Peyer's patch (tissue), 4 donors: ENCODE results near the gene CDK19. TPM values are rescaled to one million over a fixed set of nuclear protein-coding genes. Genes with fewer than 3 reads are reported as not detected.

Experiments used
- DNase-seq, 3 donors: peaks; one replicate each; pipeline ENCODE4 v3.0.0-alpha.2; 2017 to 2019
- H3K27ac ChIP-seq, 4 donors: fragments of 200-600 bp; sonication (generic); one replicate each; pipeline ENCODE4 v1.5.1; 2016 to 2019
- H3K27me3 ChIP-seq, 2 donors: fragments of 200-600 bp; sonication (generic); one replicate each; pipeline ENCODE4 v1.5.1; 2019
- H3K36me3 ChIP-seq, 3 donors: fragments of 200-600 bp; sonication (generic); one replicate each; pipeline ENCODE4 v1.5.1; 2016 to 2019
- H3K4me1 ChIP-seq, 4 donors: fragments of 200-600 bp; sonication (generic); one replicate each; pipeline ENCODE4 v1.5.1; 2016 to 2019
- H3K4me3 ChIP-seq, 4 donors: fragments of 200-600 bp; sonication (generic); 1 replicate in 3 of 4; 2 replicates in 1 of 4; pipeline ENCODE4 v1.5.1; 2016 to 2019; ENCODE audit warnings: mild to moderate bottlenecking in 1 of 4
- H3K9me3 ChIP-seq, 4 donors: fragments of 200-600 bp; sonication (generic); one replicate each; pipeline ENCODE4 v1.5.1; 2016 to 2019; ENCODE audit warnings: mild to moderate bottlenecking in 1 of 4
- CTCF ChIP-seq, 6 experiments: fragments of 450-650 bp in 4 of 6; fragments of 200-600 bp in 2 of 6; sonication (generic) in 1 of 6; IDR thresholded peaks; one replicate each; pipeline ENCODE4 v1.5.1; 2017 to 2019; ENCODE audit warnings: antibody characterized with exemption in 6 of 6, mild to moderate bottlenecking in 3 of 6, moderate library complexity in 1 of 6
- POLR2A ChIP-seq, 2 donors: fragments of 450-650 bp; IDR thresholded peaks; one replicate each; pipeline ENCODE4 v1.5.1; 2017; ENCODE audit warnings: antibody characterized with exemption in 2 of 2, mild to moderate bottlenecking in 2 of 2, moderate library complexity in 2 of 2
- total RNA-seq, 4 donors: library from RNA; depleted of rRNA; stranded (reverse); fragments of >200 nt; gene quantifications; one replicate each; pipeline ENCODE4 v1.1.0, GENCODE V29; 2016

CDK19 gene
- total RNA-seq, 4 donors from 2014 or later = 10.5 to 14.6 (median 12.9) TPM

GRCh38 chr6:110799655-110800054 is 15.6 kb downstream of the CDK19 start:
- H3K27me3 ChIP-seq = no peaks in the 10 kb centered on the region
- H3K27ac ChIP-seq = no peak overlapping the region
- H3K4me3 ChIP-seq = no peak overlapping the region
- H3K9me3 ChIP-seq = no peaks in the 10 kb centered on the region
- H3K36me3 ChIP-seq = no peaks in the 10 kb centered on the region
- no peak for TF ChIP-seq CTCF (IDR thresholded peaks at IDR 0.05)
- no peak for TF ChIP-seq POLR2A (IDR thresholded peaks at IDR 0.05)
- H3K4me1 ChIP-seq = no peaks in the 10 kb centered on the region
- DNase-seq = no peak

- DNase-seq = no peak
Observed at GRCh38 chr6:110799189-110799588, 16.1 kb downstream of the CDK19 start.

DNA sequence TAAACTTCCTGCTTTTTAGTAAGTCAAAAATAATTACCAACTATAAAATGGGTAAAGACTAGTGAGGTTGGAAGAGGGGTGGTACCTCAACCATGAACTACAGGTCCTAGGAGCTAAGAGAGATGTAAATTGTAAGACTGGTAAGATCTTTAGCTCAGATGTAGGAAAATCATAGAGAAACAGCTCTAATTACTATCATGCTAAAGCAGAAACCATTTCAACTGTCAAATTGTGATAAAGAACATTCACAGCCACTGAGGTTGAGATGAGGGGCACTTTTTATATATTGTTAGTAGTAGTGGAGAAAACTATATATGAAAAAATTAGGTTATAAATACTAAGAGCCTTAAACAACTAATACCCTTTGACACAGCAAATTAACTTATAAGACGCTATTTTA is 20.0 kb downstream of the CDK19 start:
- no peak overlapping the region for H3K27ac ChIP-seq

More at GRCh38 chr6:110799189-110799588, 16.1 kb downstream of the CDK19 start:
- Histone ChIP-seq H3K27ac (no peak overlapping the region), H3K27me3 (no peaks in the 10 kb centered on the region), H3K4me1 (no peaks in the 10 kb centered on the region), H3K9me3 (no peaks in the 10 kb centered on the region), H3K4me3 (no peak overlapping the region), H3K36me3 (no peaks in the 10 kb centered on the region)
- no peak for TF ChIP-seq CTCF (IDR thresholded peaks at IDR 0.05)
- no peak for TF ChIP-seq POLR2A (IDR thresholded peaks at IDR 0.05)

DNA sequence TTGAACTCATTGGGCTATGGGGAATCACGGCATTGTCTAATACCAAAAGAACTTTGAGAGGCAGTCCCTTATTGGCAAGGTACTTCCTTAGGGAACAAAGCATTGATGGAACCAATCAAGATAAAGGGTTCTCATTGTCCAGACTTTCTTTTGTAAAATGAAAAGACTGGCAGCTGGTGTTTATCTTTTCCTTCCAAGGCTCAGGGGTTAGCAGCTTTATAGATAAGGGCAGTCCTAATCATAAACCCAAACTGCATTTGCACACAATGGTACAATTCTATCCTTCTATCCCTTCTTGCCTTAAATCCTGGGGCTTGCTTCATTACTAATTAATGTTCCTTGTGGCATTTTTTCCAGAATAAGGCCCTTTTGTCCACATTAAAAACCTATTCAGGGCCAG is 28.6 kb downstream of the CDK19 start:
- Histone ChIP-seq H3K27me3 (no peaks in the 10 kb centered on the region), H3K4me1 (no peaks in the 10 kb centered on the region), H3K9me3 (peaks cover 0 to 7% (median 0%) of the 10 kb centered on the region in 4 donors), H3K4me3 (no peak overlapping the region), H3K27ac (no peak overlapping the region), H3K36me3 (no peaks in the 10 kb centered on the region)
- no peak for DNase-seq
- TF ChIP-seq CTCF (IDR thresholded peaks at IDR 0.05) = no peak
- TF ChIP-seq POLR2A (IDR thresholded peaks at IDR 0.05) = no peak

More for the DNA sequence above, 20.0 kb downstream of the CDK19 start:
- TF ChIP-seq CTCF (IDR thresholded peaks at IDR 0.05) (no peak), POLR2A (IDR thresholded peaks at IDR 0.05) (no peak)
- no peak for DNase-seq
- no peaks in the 10 kb centered on the region for H3K36me3 ChIP-seq
- H3K9me3 ChIP-seq = no peaks in the 10 kb centered on the region
- no peaks in the 10 kb centered on the region for H3K4me1 ChIP-seq
- H3K4me3 ChIP-seq = no peak overlapping the region
- no peaks in the 10 kb centered on the region for H3K27me3 ChIP-seq

- no peak for DNase-seq
- Histone ChIP-seq H3K36me3 (no peaks in the 10 kb centered on the region), H3K4me1 (no peaks in the 10 kb centered on the region), H3K27ac (no peak overlapping the region), H3K9me3 (peaks cover 0 to 7% (median 0%) of the 10 kb centered on the region in 4 donors), H3K4me3 (no peak overlapping the region), H3K27me3 (no peaks in the 10 kb centered on the region)
- TF ChIP-seq POLR2A (IDR thresholded peaks at IDR 0.05) (no peak), CTCF (IDR thresholded peaks at IDR 0.05) (no peak)
Observed at GRCh38 chr6:110786271-110786670, 29.0 kb downstream of the CDK19 start.

GRCh38 chr6:110784610-110784979 is 30.7 kb downstream of the CDK19 start:
- TF ChIP-seq CTCF (IDR thresholded peaks at IDR 0.05) (no peak), POLR2A (IDR thresholded peaks at IDR 0.05) (no peak)
- Histone ChIP-seq H3K4me3 (no peak overlapping the region), H3K4me1 (no peaks in the 10 kb centered on the region), H3K27ac (no peak overlapping the region), H3K27me3 (no peaks in the 10 kb centered on the region), H3K9me3 (peaks cover 0 to 7% (median 0%) of the 10 kb centered on the region in 4 donors), H3K36me3 (no peaks in the 10 kb centered on the region)
- DNase-seq = no peak
